Lung (tissue), 12 donors: ENCODE data around the gene PIK3C3. TPM values are rescaled to one million over a fixed set of nuclear protein-coding genes. Genes with fewer than 3 reads are reported as not detected.

Experiments
- ATAC-seq: fragments of 200-7000 bp; cut with Tn5 transposase; one replicate; pipeline ENCODE4 v1.9.1; 2020; ENCODE audit warnings: moderate number of reproducible peaks; ENCODE audit not compliant: insufficient read depth, low FRiP score
- DNase-seq, 3 donors: peaks; one replicate each; pipeline ENCODE4 v3.0.0-alpha.2; 2013 to 2017
- H3K27ac ChIP-seq, 2 donors: one replicate each; pipeline ENCODE4 v1.5.1; 2013; ENCODE audit warnings: mild to moderate bottlenecking in 2 of 2, moderate library complexity in 2 of 2, control low read depth in 1 of 2, inconsistent platforms in 1 of 2, low read depth in 1 of 2, low read length in 1 of 2
- H3K27me3 ChIP-seq, 3 donors: one replicate each; pipeline ENCODE4 v1.5.1; 2013; ENCODE audit warnings: low read length in 2 of 3; ENCODE audit not compliant: control insufficient read depth in 3 of 3, insufficient read depth in 3 of 3
- H3K36me3 ChIP-seq, 4 donors: one replicate each; pipeline ENCODE4 v1.5.1; 2013; ENCODE audit warnings: low read length in 4 of 4, mild to moderate bottlenecking in 1 of 4, moderate library complexity in 1 of 4; ENCODE audit not compliant: control insufficient read depth in 4 of 4, insufficient read depth in 4 of 4
- H3K4me1 ChIP-seq, 5 donors: one replicate each; pipeline ENCODE4 v1.5.1; 2013; ENCODE audit warnings: low read length in 5 of 5, mild to moderate bottlenecking in 2 of 5, moderate library complexity in 1 of 5; ENCODE audit not compliant: control insufficient read depth in 5 of 5, insufficient read depth in 5 of 5
- H3K4me3 ChIP-seq: one replicate; pipeline ENCODE4 v1.5.1; 2013; ENCODE audit warnings: mild to moderate bottlenecking, control low read depth, moderate library complexity
- H3K9ac ChIP-seq, 2 donors: one replicate each; pipeline ENCODE4 v1.5.1; 2013; ENCODE audit warnings: low read length in 2 of 2, control low read depth in 1 of 2; ENCODE audit not compliant: insufficient read depth in 1 of 2
- H3K9me3 ChIP-seq, 4 donors: one replicate each; pipeline ENCODE4 v1.5.1; 2013; ENCODE audit warnings: low read length in 3 of 4, mild to moderate bottlenecking in 1 of 4, moderate library complexity in 1 of 4; ENCODE audit not compliant: control insufficient read depth in 4 of 4, insufficient read depth in 3 of 4
- CTCF ChIP-seq: IDR thresholded peaks from 2 replicates; pipeline ENCODE4 v1.5.1; 2012; ENCODE audit warnings: mild to moderate bottlenecking; ENCODE audit errors: control extremely low read depth, extremely low read depth
- WGBS, 2 donors: extraction: QIAGEN DNeasy Blood & Tissue Kit; methylation state at CpG; one replicate each; pipeline ENCODE4 v1.1.7; 2013; 5-methylcytosine and 5-hydroxymethylcytosine counted together
- polyA plus RNA-seq, 2 donors: library from polyadenylated mRNA; stranded (reverse); fragments of 200-250 nt; gene quantifications; one replicate each; pipeline ENCODE4 v1.2.1, GENCODE V29; 2013
- total RNA-seq, 2 donors: library from RNA; depleted of rRNA in 1 of 2; stranded (reverse); fragments of >200 nt in 1 of 2; gene quantifications; one replicate each; pipeline ENCODE4 v1.2.1, GENCODE V29; 2014 to 2021
- donor health status: control.
- donor health status: control.
- donor health status: Bipolar disorder and iron deficiency.
- donor health status: healthy.
- donor health status: DM: yes; HTN: yes; CAD: no.

Gene PIK3C3
- total and polyA plus RNA-seq, 4 donors: 18.9 to 64.2 (median 36.1) TPM

DNA sequence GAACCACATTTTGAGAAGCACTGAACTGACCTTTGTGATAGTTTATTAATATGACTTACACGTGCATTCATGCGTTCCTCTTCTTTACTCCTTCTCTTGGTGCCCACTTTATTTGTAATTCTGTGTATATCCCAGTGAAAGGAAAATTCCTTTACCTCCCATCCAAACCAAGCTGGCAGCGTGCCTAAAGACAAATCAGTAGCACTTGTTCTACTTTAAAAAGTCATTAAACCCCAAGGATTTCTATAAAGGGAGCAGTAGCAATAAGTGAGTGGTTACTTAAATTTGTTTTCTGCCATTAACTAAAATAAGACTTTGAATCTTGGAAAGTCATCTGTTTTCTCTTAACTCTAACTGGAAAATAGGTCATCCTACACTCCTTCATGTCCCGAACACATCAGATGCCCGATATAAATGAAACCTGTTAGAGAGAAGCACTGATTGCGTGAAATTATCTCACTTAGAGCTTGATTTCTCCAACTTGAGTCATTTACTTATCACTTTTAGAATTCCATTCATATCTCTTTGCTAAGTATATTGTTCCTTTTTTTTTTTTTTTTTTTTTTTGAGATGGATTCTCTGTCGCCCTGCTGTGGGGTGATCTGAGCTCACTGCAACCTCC is 10.7 kb downstream of the PIK3C3 start:
- no peaks in the 10 kb centered on the region for H3K27me3 ChIP-seq
- WGBS, 2 donors: 86 to 92% methylated on average over 7 of the region's 7 CpGs
- TF ChIP-seq CTCF: no peak
- H3K27ac ChIP-seq: peak overlapping the region in 1 of 2 donors; percentile 5
- H3K4me3 ChIP-seq: no peak overlapping the region
- DNase-seq (no peak), ATAC-seq (no peak)
- H3K36me3 ChIP-seq: peaks cover 11 to 33% (median 15%) of the 10 kb centered on the region in 4 donors
- peaks cover 0 to 14% (median 10%) of the 10 kb centered on the region in 5 donors for H3K4me1 ChIP-seq
- no peaks in the 10 kb centered on the region for H3K9me3 ChIP-seq
- no peak overlapping the region for H3K9ac ChIP-seq

GRCh38 chr18:41966943-41967342 is 11.9 kb downstream of the PIK3C3 start:
- TF ChIP-seq CTCF: no peak
- Histone ChIP-seq H3K4me3 (no peak overlapping the region), H3K9me3 (no peaks in the 10 kb centered on the region), H3K27ac (no peak overlapping the region), H3K36me3 (peaks cover 11 to 30% (median 15%) of the 10 kb centered on the region in 4 donors), H3K27me3 (no peaks in the 10 kb centered on the region), H3K4me1 (peaks cover 0 to 14% (median 10%) of the 10 kb centered on the region in 5 donors), H3K9ac (no peak overlapping the region)
- DNase-seq (no peak), ATAC-seq (no peak)
- WGBS, 2 donors: 83 to 91% methylated on average over 4 of the region's 4 CpGs

GRCh38 chr18:41967680-41968079 is 12.6 kb downstream of the PIK3C3 start:
- no peak for ATAC-seq
- peaks cover 11 to 28% (median 14%) of the 10 kb centered on the region in 4 donors for H3K36me3 ChIP-seq
- TF ChIP-seq CTCF: no peak

DNA sequence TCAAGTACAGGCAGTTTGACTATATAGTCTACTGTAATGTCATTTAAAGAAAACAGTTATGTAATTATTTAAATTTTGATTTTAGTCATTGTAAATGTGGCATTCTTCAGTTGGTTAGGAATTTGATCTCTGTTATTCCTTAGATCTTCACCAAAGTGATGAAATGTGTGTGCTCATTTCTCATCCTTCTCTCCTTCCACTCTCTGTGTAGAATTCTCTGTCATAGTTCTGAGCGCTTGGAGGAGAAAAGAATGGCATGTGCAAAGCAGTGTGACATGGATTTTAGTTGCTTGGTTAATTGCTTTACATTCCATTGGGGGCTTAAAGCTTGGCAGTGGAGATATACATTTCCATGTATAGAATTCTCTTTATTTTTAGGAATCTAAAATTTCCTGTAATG is 14.8 kb downstream of the PIK3C3 start:
- Histone ChIP-seq H3K9me3 (no peaks in the 10 kb centered on the region), H3K4me3 (no peak overlapping the region), H3K9ac (no peak overlapping the region), H3K27me3 (no peaks in the 10 kb centered on the region), H3K36me3 (peaks cover 9 to 25% (median 12%) of the 10 kb centered on the region in 4 donors), H3K4me1 (peaks cover 0 to 14% (median 10%) of the 10 kb centered on the region in 5 donors), H3K27ac (no peak overlapping the region)
- ATAC-seq (no peak), DNase-seq (no peak)
- TF ChIP-seq CTCF: no peak
- WGBS, 2 donors: 96% methylated on average over 1 of the region's 1 CpG

More at GRCh38 chr18:41967680-41968079, 12.6 kb downstream of the PIK3C3 start:
- 88 to 92% methylated on average over 2 of the region's 2 CpGs for WGBS, 2 donors
- peaks cover 0 to 14% (median 10%) of the 10 kb centered on the region in 5 donors for H3K4me1 ChIP-seq
- DNase-seq: peak in 2 of 3 donors; percentile 18 to 40
- peak overlapping the region in 1 of 2 donors; percentile 11 for H3K27ac ChIP-seq
- H3K9me3 ChIP-seq: no peaks in the 10 kb centered on the region
- H3K9ac ChIP-seq: no peak overlapping the region
- no peaks in the 10 kb centered on the region for H3K27me3 ChIP-seq
- H3K4me3 ChIP-seq: no peak overlapping the region
